Neural crest cell (in vitro differentiated cells): ENCODE data around the gene EPHA6. TPM values are rescaled to one million over a fixed set of nuclear protein-coding genes. Genes with fewer than 3 reads are reported as not detected.
"Not testable (repeated sequence)": the region's sequence is repeated elsewhere in the genome, so short reads cannot be mapped to it uniquely, and the experiment has no call there.

Experiments used
- DNase-seq: peaks from one replicate; pipeline ENCODE4 v3.0.0; 2021; ENCODE audit warnings: low read depth, mixed read lengths, low spot score
- H3K27ac Mint-ChIP-seq: one replicate; pipeline ENCODE4 v1.8.0; 2021; ENCODE audit warnings: mild to moderate bottlenecking, mixed read lengths; ENCODE audit not compliant: unreplicated experiment
- H3K27me3 Mint-ChIP-seq: 2 replicates; pipeline ENCODE4 v1.8.0; 2021; ENCODE audit warnings: low read depth, mild to moderate bottlenecking, mixed read lengths
- H3K36me3 Mint-ChIP-seq: 2 replicates; pipeline ENCODE4 v1.8.0; 2021; ENCODE audit warnings: low read depth, mild to moderate bottlenecking, mixed read lengths
- H3K4me1 Mint-ChIP-seq: 2 replicates; pipeline ENCODE4 v1.8.0; 2021; ENCODE audit warnings: mixed read lengths
- H3K4me3 Mint-ChIP-seq: one replicate; pipeline ENCODE4 v1.8.0; 2021; ENCODE audit warnings: mild to moderate bottlenecking, mixed read lengths
- H3K9me3 Mint-ChIP-seq: 2 replicates; pipeline ENCODE4 v1.8.0; 2021; ENCODE audit warnings: mixed read lengths
- total RNA-seq: library from RNA; stranded (reverse); gene quantifications from 2 replicates; pipeline ENCODE4 v1.2.1, GENCODE V29; 2021
- TF ChIP-seq, protein P1 (sequence below): fragments of 200-600 bp; sonication (generic); conservative IDR thresholded peaks from 2 replicates; pipeline ENCODE4 v1.5.0; 2021; ENCODE audit warnings: antibody characterized with exemption, mild to moderate bottlenecking

Gene EPHA6
- total RNA-seq, 1 donor from 2014 or later: 0.96 TPM

DNA sequence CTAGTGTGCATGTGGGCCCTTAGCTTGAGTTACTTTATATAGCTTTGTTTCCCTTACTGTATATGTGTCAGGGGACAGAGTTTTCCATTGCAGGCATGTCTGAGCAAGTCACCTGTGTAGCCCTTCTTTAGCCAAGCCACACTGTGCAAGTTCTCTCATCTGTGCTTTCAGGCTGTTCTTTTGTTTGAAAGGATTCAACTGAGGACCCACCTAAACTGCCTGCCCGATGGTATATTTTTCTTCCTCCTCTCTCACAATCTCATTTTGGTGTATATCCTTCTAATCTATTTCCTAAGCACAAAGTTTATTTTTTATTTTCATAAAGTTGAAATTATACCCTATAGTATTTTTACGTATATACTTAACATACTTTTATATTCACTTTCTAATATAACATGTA lies 690.1 kb downstream of the EPHA6 start:
- H3K36me3 Mint-ChIP-seq: peaks cover 8% of the 10 kb centered on the region
- no peak overlapping the region for H3K27ac Mint-ChIP-seq
- H3K4me1 Mint-ChIP-seq: no peaks in the 10 kb centered on the region
- DNase-seq: no peak
- H3K27me3 Mint-ChIP-seq: no peaks in the 10 kb centered on the region
- TF ChIP-seq, protein P1, sequence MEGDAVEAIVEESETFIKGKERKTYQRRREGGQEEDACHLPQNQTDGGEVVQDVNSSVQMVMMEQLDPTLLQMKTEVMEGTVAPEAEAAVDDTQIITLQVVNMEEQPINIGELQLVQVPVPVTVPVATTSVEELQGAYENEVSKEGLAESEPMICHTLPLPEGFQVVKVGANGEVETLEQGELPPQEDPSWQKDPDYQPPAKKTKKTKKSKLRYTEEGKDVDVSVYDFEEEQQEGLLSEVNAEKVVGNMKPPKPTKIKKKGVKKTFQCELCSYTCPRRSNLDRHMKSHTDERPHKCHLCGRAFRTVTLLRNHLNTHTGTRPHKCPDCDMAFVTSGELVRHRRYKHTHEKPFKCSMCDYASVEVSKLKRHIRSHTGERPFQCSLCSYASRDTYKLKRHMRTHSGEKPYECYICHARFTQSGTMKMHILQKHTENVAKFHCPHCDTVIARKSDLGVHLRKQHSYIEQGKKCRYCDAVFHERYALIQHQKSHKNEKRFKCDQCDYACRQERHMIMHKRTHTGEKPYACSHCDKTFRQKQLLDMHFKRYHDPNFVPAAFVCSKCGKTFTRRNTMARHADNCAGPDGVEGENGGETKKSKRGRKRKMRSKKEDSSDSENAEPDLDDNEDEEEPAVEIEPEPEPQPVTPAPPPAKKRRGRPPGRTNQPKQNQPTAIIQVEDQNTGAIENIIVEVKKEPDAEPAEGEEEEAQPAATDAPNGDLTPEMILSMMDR: no peak
- H3K9me3 Mint-ChIP-seq: peaks cover 20% of the 10 kb centered on the region
- H3K4me3 Mint-ChIP-seq: no peak overlapping the region

DNA sequence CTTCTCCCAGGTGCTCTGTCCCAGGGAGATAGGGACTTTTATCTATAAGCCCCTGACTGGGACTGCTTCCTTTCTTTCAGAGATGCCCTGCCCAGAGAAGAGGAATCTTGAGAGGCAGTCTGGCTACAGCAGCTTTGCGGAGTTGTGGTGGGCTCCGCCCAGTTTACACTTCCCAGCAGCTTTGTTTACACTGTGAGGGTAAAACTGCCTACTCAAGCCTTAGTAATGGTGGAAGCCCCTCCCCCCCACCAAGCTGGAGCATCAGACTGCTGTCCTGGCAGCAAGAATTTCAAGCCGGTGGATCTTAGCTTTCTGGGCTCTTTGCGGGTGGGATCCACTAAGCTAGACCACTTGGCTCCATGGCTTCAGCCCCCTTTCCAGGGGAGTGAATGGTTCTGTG lies 696.4 kb downstream of the EPHA6 start:
- Mint-ChIP-seq H3K27me3 (no peaks in the 10 kb centered on the region), H3K27ac (no peak overlapping the region), H3K4me1 (no peaks in the 10 kb centered on the region), H3K4me3 (no peak overlapping the region), H3K36me3 (peaks cover 3% of the 10 kb centered on the region), H3K9me3 (peaks cover 13% of the 10 kb centered on the region)
- no peak for DNase-seq
- TF ChIP-seq, protein P1: no peak

DNA sequence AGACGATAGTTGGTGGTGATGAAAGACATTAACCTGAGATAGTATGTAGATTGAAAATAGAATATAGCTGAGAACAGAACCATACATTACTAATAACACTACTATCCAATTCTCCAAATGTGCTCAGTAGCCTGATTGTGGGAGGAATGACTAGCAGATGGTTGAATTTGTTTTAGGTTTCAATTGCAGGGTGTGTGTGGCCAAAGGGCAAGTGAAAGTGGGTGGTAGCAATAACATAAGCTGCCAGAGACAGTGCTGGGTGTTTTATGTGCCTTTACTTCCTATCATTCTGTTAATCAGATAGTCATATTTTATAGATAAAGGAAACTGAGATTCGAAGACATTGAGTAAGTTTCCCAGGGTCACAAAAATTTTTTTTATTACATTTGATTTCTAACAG lies 700.7 kb downstream of the EPHA6 start:
- Mint-ChIP-seq H3K4me3 (no peak overlapping the region), H3K27ac (no peak overlapping the region), H3K4me1 (no peaks in the 10 kb centered on the region), H3K9me3 (peaks cover 5% of the 10 kb centered on the region), H3K27me3 (no peaks in the 10 kb centered on the region), H3K36me3 (no peaks in the 10 kb centered on the region)
- DNase-seq: no peak
- TF ChIP-seq, protein P1: no peak

DNA sequence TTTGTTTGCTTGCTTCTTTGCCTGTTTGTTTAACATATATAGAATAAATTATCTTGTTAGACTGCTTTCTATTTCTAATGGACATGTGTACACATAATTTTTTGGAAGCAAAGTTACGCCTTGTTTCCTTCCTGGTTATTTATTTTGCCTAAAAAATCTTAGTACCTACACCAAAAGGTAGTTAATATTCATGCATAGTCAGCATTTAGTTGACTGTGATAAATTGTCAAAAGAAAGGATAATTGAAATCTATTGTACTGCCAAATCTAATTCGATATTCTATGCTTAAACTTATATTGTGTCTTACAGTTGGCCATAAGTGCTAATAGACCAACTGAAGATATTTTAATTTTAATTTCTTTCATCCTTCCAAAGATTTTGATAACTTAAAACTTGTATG lies 716.3 kb downstream of the EPHA6 start:
- H3K27me3 Mint-ChIP-seq: no peaks in the 10 kb centered on the region
- H3K27ac Mint-ChIP-seq: no peak overlapping the region
- H3K4me1 Mint-ChIP-seq: no peaks in the 10 kb centered on the region
- no peak for DNase-seq
- no peak overlapping the region for H3K4me3 Mint-ChIP-seq
- TF ChIP-seq, protein P1: no peak
- H3K36me3 Mint-ChIP-seq: no peaks in the 10 kb centered on the region
- no peaks in the 10 kb centered on the region for H3K9me3 Mint-ChIP-seq

DNA sequence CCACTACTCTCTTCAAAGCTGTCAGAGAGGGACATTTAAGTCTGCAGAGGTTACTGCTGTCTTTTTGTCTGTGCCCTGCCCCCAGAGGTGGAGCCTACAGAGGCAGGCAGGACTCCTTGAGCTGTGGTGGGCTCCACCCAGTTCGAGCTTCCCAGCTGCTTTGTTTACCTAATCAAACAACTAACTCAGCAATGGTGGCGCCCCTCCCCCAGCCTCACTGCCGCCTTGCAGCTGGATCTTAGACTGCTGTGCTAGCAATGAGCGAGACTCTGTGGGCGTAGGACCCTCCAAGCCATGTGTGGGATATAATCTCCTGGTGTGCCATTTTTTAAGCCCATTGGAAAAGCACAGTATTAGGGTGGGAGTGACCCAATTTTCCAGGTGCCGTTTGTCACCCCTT lies 733.2 kb downstream of the EPHA6 start:
- not testable (repeated sequence) for H3K4me3 Mint-ChIP-seq, H3K9me3 Mint-ChIP-seq, H3K27ac Mint-ChIP-seq, H3K36me3 Mint-ChIP-seq, DNase-seq, H3K27me3 Mint-ChIP-seq, H3K4me1 Mint-ChIP-seq

DNA sequence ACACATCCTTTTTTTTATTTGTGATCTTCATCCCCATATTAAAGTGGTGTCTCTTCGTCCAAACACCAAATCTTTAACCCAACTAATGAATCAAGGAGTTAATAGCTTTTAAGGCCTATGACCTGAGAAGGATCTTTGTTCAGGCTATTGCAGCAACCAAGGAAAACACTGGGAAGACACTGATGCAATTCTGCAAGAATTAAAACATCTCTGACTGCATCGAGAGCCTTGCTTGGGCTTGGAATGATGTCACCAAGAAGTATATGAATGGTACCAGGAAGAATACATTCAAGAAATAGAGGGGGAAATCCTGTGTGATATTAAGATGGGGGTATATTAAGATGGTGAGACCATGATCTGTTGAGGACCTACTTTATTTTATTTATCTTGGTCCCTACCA lies 736.0 kb downstream of the EPHA6 start:
- Mint-ChIP-seq H3K27me3 (no peaks in the 10 kb centered on the region), H3K36me3 (no peaks in the 10 kb centered on the region), H3K27ac (no peak overlapping the region), H3K4me1 (no peaks in the 10 kb centered on the region), H3K4me3 (no peak overlapping the region), H3K9me3 (peaks cover 4% of the 10 kb centered on the region)
- TF ChIP-seq, protein P1: no peak
- DNase-seq: no peak
